GM12801 (cell line): Measurements from ENCODE around the gene TBRG4.

Experiments used
- CTCF ChIP-seq: IDR thresholded peaks from one replicate; pipeline ENCODE4 v1.5.1; 2011; ENCODE audit warnings: control low read depth; ENCODE audit not compliant: insufficient read length; ENCODE audit errors: extremely low read depth

TBRG4 gene

GRCh38 chr7:45061352-45061751 is 50.1 kb downstream of the TBRG4 start:
- no peak for TF ChIP-seq CTCF

DNA sequence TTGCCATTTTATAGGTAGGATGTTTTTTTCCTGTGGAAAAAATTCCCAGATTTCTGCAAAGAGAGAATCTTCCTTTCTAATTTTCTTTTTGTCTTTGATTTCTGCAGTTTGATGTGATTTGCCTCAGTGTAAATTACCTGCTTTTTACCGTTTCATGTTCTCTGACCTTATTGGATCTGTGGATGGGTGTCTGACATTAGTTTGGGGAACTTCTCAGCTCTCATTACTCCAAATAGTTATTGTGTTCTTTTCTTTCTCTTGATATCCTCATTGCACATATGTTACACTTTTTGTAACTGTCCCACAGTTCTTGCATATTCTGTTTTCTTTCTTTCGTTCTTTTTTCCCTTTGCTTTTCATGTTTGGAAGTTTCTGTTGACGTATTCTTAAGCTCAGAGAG is 51.2 kb downstream of the TBRG4 start:
- TF ChIP-seq CTCF = no peak

- TF ChIP-seq CTCF = no peak
Observed at GRCh38 chr7:45057878-45058277, 53.6 kb downstream of the TBRG4 start.

DNA sequence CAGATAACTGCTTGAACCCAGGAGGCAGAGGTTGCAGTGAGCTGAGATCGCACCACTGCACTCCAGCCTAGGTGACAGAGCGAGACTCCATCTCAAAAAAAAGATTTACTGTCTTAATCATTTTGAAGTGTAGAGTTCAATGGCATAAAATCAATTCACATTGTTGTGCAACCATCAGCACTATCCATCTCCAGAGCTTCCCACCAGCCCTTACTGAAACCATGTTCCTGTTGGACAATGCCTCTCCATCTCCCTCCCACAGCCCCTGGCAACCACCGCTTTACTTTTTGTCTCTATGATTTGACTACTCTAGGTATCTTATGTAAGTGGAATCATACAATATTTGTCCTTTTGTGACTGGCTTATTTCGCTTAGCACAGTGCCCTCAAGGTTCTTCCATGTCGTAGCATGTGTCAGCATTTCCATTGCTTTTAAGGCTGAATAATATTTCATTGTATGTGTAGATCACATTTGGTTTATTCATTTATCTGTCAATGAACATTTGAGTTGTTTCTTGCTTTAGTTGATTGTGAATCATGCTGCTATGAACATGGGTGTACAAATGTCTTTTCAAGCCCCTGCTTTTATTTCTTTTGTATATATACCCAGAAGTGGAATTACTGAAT is 55.8 kb downstream of the TBRG4 start:
- no peak for TF ChIP-seq CTCF

DNA sequence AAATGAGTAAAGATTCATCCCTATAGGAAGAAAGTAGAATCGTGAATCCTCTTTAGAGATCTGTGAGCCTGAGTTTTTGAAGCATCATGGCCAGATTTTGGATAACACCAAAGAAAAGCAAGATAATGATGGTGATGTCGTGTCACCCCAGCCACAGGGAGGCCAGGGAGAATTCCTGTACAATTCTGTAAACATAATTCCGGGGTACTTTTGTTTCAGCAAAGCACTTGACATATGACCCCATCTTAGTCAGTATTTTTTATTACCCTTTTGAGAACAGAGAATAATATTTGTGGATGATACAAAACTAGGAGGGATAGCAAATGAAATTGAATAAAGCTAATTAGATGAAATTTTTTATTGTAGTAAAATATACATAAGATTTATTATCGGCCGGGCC is 56.5 kb downstream of the TBRG4 start:
- no peak for TF ChIP-seq CTCF

- no peak for TF ChIP-seq CTCF
Observed at GRCh38 chr7:45054442-45054841, 57.1 kb downstream of the TBRG4 start.

GRCh38 chr7:45053941-45054340 is 57.6 kb downstream of the TBRG4 start:
- TF ChIP-seq CTCF = no peak
